Heart left ventricle (tissue), 16 donors: ENCODE measurements around the gene FBXO40. TPM values are rescaled to one million over a fixed set of nuclear protein-coding genes. Genes with fewer than 3 reads are reported as not detected.

Source experiments
- ATAC-seq, 4 donors: fragments of 200-7000 bp; cut with Tn5 transposase; one replicate each; pipeline ENCODE4 v1.9.1; 2020 to 2022; ENCODE audit warnings: moderate library complexity in 4 of 4, mild to moderate bottlenecking in 3 of 4, moderate number of reproducible peaks in 1 of 4
- DNase-seq, 5 donors: peaks; one replicate each; pipeline ENCODE4 v3.0.0-alpha.2; 2020
- H3K27ac ChIP-seq, 12 donors: fragments of 200-600 bp; sonication (generic) in 4 of 12; one replicate each; pipeline versions ENCODE4 v1.5.0 to v1.8.0; 2016 to 2022; ENCODE audit warnings: mild to moderate bottlenecking in 2 of 12
- H3K27me3 ChIP-seq, 9 donors: fragments of 200-600 bp; sonication (generic) in 2 of 9; one replicate each; pipeline versions ENCODE4 v1.5.1 to v1.8.0; 2016 to 2022; ENCODE audit warnings: mild to moderate bottlenecking in 3 of 9
- H3K36me3 ChIP-seq, 9 donors: fragments of 200-600 bp; sonication (generic) in 2 of 9; one replicate each; pipeline versions ENCODE4 v1.5.0 to v1.8.0; 2018 to 2022; ENCODE audit warnings: mild to moderate bottlenecking in 2 of 9
- H3K4me1 ChIP-seq, 12 donors: fragments of 200-600 bp; sonication (generic) in 4 of 12; one replicate each; pipeline versions ENCODE4 v1.5.0 to v1.8.0; 2016 to 2022; ENCODE audit warnings: mild to moderate bottlenecking in 3 of 12
- H3K4me3 ChIP-seq, 12 donors: fragments of 200-600 bp; sonication (generic) in 4 of 12; one replicate each; pipeline versions ENCODE4 v1.5.0 to v1.8.0; 2017 to 2022; ENCODE audit warnings: mild to moderate bottlenecking in 9 of 12, moderate library complexity in 4 of 12
- H3K9me3 ChIP-seq, 12 donors: fragments of 200-600 bp; sonication (generic) in 4 of 12; one replicate each; pipeline versions ENCODE4 v1.5.0 to v1.8.0; 2016 to 2022; ENCODE audit warnings: mild to moderate bottlenecking in 1 of 12
- POLR2A ChIP-seq, 2 donors: fragments of 450-650 bp; IDR thresholded peaks; one replicate each; pipeline ENCODE4 v1.6.1; 2017; ENCODE audit warnings: antibody characterized with exemption in 2 of 2, mild to moderate bottlenecking in 2 of 2, moderate library complexity in 2 of 2
- WGBS, 4 donors: extraction: QIAGEN DNeasy Blood & Tissue Kit in 2 of 4; methylation state at CpG; one replicate each; pipeline versions ENCODE4 v1.1.5 to v1.1.7; 2013 to 2018; 5-methylcytosine and 5-hydroxymethylcytosine counted together
- intact Hi-C, 10 donors: fragments of 100-400 bp; cut with DNase I; formaldehyde crosslinking; loops; one replicate each; pipeline versions ENCODE4 v1.11.1 to v1.14.2; 2022
- polyA plus RNA-seq, 2 donors: library from polyadenylated mRNA; stranded (reverse); fragments of 200-250 nt; gene quantifications; one replicate each; pipeline ENCODE4 v1.2.3, GENCODE V29; 2013
- total RNA-seq, 9 donors: library from RNA; depleted of rRNA in 2 of 9; stranded (reverse); fragments of >200 nt in 2 of 9; fragmentation: NEBNext Ultra II Directional in 3 of 9; extraction: Animal tissue kit (Norgen Biotek cat#: 25700) in 3 of 9; gene quantifications; one replicate each; pipeline versions ENCODE4 v1.1.0 to v1.2.4, GENCODE V29; 2016 to 2023
- TF ChIP-seq, protein P1 (sequence below), 12 donors: fragments of 200-600 bp; sonication (generic) in 4 of 12; IDR thresholded peaks; one replicate each; pipeline versions ENCODE4 v1.5.0 to v1.8.0; 2018 to 2022; ENCODE audit warnings: antibody characterized with exemption in 12 of 12, mild to moderate bottlenecking in 5 of 12
- donor health status: ischemic (EF 13 %, LVEDD 7.1; RV severe dilation, severe dysfunction).
- donor health status: healthy with polysubstance abuse.
- donor health status: DM: no; HTN: yes; CAD: no.
- donor health status: DM: no; HTN: no; CAD: no.
- donor health status: ischemic (EF 25% LVEDD 6.9; RV normal size, moderate dysfunction).
- donor health status: ischemic (EF 25% LVEDD 5.7; RV mildly dilated, moderate dysfunction).
- donor health status: healthy.
- donor health status: DM: yes; HTN: yes; CAD: no.
- donor health status: ischemic (EF 35%, LVEDD 5.7; RV mildly dilated, moderate dysfunction).
- donor health status: nonischemic (EF 11% LVEDD 7.7; RV severe dilation, severe dysfunction).
- donor health status: DM: yes; HTN: yes; CAD: no.
- donor health status: PGD.
- donor health status: ischemic (EF 29% LVEDD 5.4; RV normal size, mild dysfunction).
- donor health status: nonischemic (EF 23%, LVEDD 6.1; RV moderate dilation, normal function).

FBXO40 gene
- total and polyA plus RNA-seq, 11 donors, result 4.7 to 268 (median 104) TPM

DNA sequence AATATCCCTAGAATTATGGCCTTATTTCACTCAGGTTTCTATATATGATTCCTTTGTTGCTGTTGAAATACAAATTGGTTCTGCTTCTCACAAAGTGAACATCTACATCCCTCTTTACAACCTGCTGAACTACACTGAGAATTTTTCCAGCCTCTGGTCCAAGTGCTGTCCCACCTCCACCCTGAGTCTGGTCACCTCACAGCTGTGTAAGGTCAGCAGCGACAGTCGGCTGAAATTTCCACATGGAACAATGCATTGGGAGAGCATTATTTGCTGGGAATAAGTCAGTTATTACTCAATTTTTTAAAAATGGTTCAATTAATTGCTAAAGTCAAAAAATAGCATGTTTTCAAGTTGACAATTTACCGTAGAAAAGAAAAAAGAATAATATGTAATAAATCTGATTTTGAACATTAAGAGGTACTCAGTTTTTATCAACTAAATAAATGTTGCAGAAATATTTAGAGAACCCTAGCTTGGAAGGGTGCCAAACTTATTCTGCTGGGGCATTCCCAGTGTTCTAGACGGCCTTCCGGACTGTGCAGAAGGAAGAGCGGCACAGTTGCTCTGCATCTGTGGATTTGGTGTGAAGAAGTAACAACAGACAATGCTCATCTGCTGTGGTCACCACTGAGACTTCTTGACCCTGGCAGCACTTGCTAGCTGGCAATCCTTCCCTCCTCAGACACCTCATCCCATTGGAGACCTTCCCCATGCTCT, 65.7 kb downstream of the FBXO40 start:
- no peaks in the 10 kb centered on the region for H3K9me3 ChIP-seq
- peak overlapping the region in 2 of 12 donors; percentile 45 to 97 for H3K27ac ChIP-seq
- no peak for ATAC-seq
- peaks cover 0 to 54% (median 13%) of the 10 kb centered on the region in 9 donors for H3K36me3 ChIP-seq
- TF ChIP-seq, protein P1, sequence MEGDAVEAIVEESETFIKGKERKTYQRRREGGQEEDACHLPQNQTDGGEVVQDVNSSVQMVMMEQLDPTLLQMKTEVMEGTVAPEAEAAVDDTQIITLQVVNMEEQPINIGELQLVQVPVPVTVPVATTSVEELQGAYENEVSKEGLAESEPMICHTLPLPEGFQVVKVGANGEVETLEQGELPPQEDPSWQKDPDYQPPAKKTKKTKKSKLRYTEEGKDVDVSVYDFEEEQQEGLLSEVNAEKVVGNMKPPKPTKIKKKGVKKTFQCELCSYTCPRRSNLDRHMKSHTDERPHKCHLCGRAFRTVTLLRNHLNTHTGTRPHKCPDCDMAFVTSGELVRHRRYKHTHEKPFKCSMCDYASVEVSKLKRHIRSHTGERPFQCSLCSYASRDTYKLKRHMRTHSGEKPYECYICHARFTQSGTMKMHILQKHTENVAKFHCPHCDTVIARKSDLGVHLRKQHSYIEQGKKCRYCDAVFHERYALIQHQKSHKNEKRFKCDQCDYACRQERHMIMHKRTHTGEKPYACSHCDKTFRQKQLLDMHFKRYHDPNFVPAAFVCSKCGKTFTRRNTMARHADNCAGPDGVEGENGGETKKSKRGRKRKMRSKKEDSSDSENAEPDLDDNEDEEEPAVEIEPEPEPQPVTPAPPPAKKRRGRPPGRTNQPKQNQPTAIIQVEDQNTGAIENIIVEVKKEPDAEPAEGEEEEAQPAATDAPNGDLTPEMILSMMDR (IDR thresholded peaks at IDR 0.05), result no peak
- no peak for TF ChIP-seq POLR2A (IDR thresholded peaks at IDR 0.05)
- 66 to 82% (median 69%) methylated on average over 6 of the region's 6 CpGs for WGBS, 4 donors
- H3K27me3 ChIP-seq, result no peaks in the 10 kb centered on the region
- intact Hi-C loops, result loop anchor here in 1 of 10 donors (10.0 kb wide), 1 partner anchor 114 kb away; the partner anchor contains the start of gene POLQ
- no peak for DNase-seq
- peak overlapping the region in 3 of 12 donors; percentile 5 to 63 (median 50) for H3K4me3 ChIP-seq
- H3K4me1 ChIP-seq, result peaks cover 0 to 50% (median 14%) of the 10 kb centered on the region in 12 donors

DNA sequence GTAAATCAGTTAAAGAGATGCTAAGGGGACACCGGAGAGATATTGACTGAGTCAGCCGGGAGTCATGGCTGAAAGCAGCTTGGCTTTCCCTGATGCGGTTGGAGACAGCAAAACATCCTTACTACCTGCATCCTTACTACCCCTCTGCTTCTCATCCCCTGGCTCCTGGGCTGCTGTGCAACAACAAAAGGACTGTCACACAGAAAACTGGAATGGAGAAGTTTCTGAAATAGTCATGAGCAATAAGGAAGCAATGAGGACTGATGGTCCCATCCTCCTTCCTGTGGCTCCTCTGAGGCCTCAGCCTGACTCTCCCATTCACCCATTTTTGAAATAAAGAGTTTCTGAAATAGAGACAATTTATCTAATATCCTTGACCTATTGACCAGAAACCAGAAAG, 66.4 kb downstream of the FBXO40 start:
- Histone ChIP-seq H3K4me1 (peaks cover 0 to 44% (median 14%) of the 10 kb centered on the region in 12 donors), H3K36me3 (peaks cover 0 to 54% (median 19%) of the 10 kb centered on the region in 9 donors), H3K27me3 (no peaks in the 10 kb centered on the region), H3K4me3 (peak overlapping the region in 6 of 12 donors; percentile 29 to 63 (median 51)), H3K9me3 (no peaks in the 10 kb centered on the region), H3K27ac (peak overlapping the region in 7 of 12 donors; percentile 45 to 97 (median 70))
- WGBS, 4 donors, result 90 to 96% (median 93%) methylated on average over 3 of the region's 3 CpGs
- DNase-seq (no peak), ATAC-seq (no peak)
- TF ChIP-seq POLR2A (IDR thresholded peaks at IDR 0.05), result no peak
- TF ChIP-seq, protein P1 (IDR thresholded peaks at IDR 0.05), result no peak
- intact Hi-C loops, result loop anchor here in 1 of 10 donors (10.0 kb wide), 1 partner anchor 115 kb away; the partner anchor contains the start of gene POLQ

DNA sequence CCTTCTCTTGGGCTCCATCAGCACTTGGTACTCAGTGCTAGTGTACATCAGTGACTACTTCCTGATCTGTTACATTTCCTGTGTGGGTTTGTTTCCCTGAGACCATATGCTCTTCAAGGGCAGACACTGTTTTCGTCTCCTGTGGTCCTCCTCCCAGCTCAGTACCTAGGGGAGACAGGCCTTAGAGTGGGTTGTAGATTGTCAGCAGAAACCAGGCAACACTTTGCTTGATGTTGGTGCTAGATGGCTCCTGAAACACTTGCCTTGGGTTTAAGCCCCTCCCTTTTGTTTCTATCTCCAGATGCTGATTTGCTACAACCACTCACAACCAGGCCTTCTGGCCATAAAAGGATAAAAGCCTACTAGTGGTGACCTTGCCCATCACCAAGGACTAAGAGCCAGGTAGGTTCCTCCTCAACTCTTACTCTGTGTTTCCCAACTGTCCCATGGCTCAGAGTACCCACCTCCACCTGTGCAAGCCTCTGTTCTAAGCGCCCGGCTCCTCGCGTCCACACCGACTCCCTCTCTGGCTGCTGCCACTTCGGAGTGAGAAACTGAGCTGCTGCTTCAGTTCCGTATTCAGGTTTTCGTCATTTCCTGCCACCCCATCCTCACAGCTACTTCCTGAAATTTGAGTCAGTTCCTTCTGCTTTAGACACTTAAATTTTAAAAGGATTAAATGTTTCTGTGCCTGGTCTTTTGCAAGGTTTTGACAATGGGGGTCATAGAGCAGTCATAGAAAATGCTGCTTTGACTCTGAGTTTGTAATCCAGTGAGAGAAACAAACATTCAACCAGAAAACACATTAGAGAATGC, 67.4 kb downstream of the FBXO40 start, which contains the start of gene HCLS1:
TSS of gene HCLS1 (minus strand) at position 548 of the 816 bp plus-strand sequence. CDS start 2,556 bp downstream, outside the sequence.
- Histone ChIP-seq H3K27me3 (no peaks in the 10 kb centered on the region), H3K4me1 (peaks cover 0 to 43% (median 14%) of the 10 kb centered on the region in 12 donors), H3K9me3 (no peaks in the 10 kb centered on the region), H3K4me3 (peak within 1 kb of the TSS in 11 of 12 donors; percentile 18 to 63 (median 38)), H3K36me3 (peaks cover 0 to 57% (median 29%) of the 10 kb centered on the region in 9 donors), H3K27ac (peak within 1 kb of the TSS; percentile 11 to 97 (median 50))
- TF ChIP-seq POLR2A (IDR thresholded peaks at IDR 0.05), result peak in 1 of 2 donors; percentile 51
- TF ChIP-seq, protein P1 (IDR thresholded peaks at IDR 0.05), result no peak
- peak; percentile 45 to 69 (median 54) for DNase-seq
- intact Hi-C loops, result loop anchor here in 1 of 10 donors (10.0 kb wide), 1 partner anchor 64 kb away; no protein-coding TSS in a partner anchor
- WGBS, 4 donors, result 58 to 64% (median 60%) methylated on average over 9 of the region's 9 CpGs
- ATAC-seq, result peak; percentile 41 to 77 (median 60)
